Endodermal cell (in vitro differentiated cells): ENCODE data around the gene SRGAP3. TPM values are rescaled to one million over a fixed set of nuclear protein-coding genes. Genes with fewer than 3 reads are reported as not detected.

Experiments used
- DNase-seq: peaks from one replicate; pipeline ENCODE4 v3.0.0-alpha.2; 2017
- H3K27ac ChIP-seq: 2 replicates; pipeline ENCODE4 v1.5.1; 2013; ENCODE audit warnings: mild to moderate bottlenecking, low read depth, low read length, moderate library complexity
- H3K27me3 ChIP-seq: 2 replicates; pipeline ENCODE4 v1.6.1; 2013; ENCODE audit warnings: mild to moderate bottlenecking, low read length, moderate library complexity; ENCODE audit not compliant: insufficient read depth, control insufficient read depth, poor library complexity, severe bottlenecking
- H3K36me3 ChIP-seq: 2 replicates; pipeline ENCODE4 v1.7.0; 2013; ENCODE audit warnings: mild to moderate bottlenecking, low read length, moderate library complexity; ENCODE audit not compliant: control insufficient read depth, insufficient read depth
- H3K4me1 ChIP-seq: one replicate; pipeline ENCODE4 v1.7.0; 2013; ENCODE audit warnings: low read length; ENCODE audit not compliant: control insufficient read depth, insufficient read depth
- H3K4me3 ChIP-seq: 2 replicates; pipeline ENCODE4 v1.5.1; 2013; ENCODE audit warnings: mild to moderate bottlenecking, low read length, moderate library complexity
- H3K9ac ChIP-seq: 2 replicates; pipeline ENCODE4 v1.6.1; 2013; ENCODE audit warnings: mild to moderate bottlenecking, low read length, moderate library complexity; ENCODE audit not compliant: poor library complexity, severe bottlenecking; ENCODE audit errors: extremely low read depth
- H3K9me3 ChIP-seq: 2 replicates; pipeline ENCODE4 v1.6.1; 2013; ENCODE audit warnings: mild to moderate bottlenecking, low read length, moderate library complexity; ENCODE audit not compliant: control insufficient read depth
- H3K27ac Mint-ChIP-seq: 2 replicates; pipeline ENCODE4 v1.8.0; 2020; ENCODE audit warnings: mixed read lengths
- H3K27me3 Mint-ChIP-seq: 2 replicates; pipeline ENCODE4 v1.8.0; 2021; ENCODE audit warnings: mild to moderate bottlenecking, mixed read lengths; ENCODE audit not compliant: insufficient read depth
- H3K36me3 Mint-ChIP-seq: 2 replicates; pipeline ENCODE4 v1.8.0; 2020; ENCODE audit warnings: low read depth, mixed read lengths
- H3K4me1 Mint-ChIP-seq: 2 replicates; pipeline ENCODE4 v1.8.0; 2020; ENCODE audit warnings: mixed read lengths
- H3K4me3 Mint-ChIP-seq: 2 replicates; pipeline ENCODE4 v1.8.0; 2020; ENCODE audit warnings: mild to moderate bottlenecking, moderate library complexity, mixed read lengths
- H3K9me3 Mint-ChIP-seq: 2 replicates; pipeline ENCODE4 v1.8.0; 2020; ENCODE audit warnings: mild to moderate bottlenecking, mixed read lengths
- CTCF ChIP-seq: fragments of 200-600 bp; sonication (generic); conservative IDR thresholded peaks from 2 replicates; pipeline ENCODE4 v1.5.0; 2021; ENCODE audit warnings: antibody characterized with exemption, mild to moderate bottlenecking
- WGBS, 2 experiments: methylation state at CpG; one replicate each; pipeline versions ENCODE4 v1.1.5 to v1.1.7; 2013; ENCODE audit warnings: missing lambda C conversion rate in 2 of 2, mixed read lengths in 1 of 2; ENCODE audit not compliant: insufficient coverage in 1 of 2, insufficient read length in 1 of 2; 5-methylcytosine and 5-hydroxymethylcytosine counted together
- total RNA-seq, 2 donors: library from RNA; stranded (reverse); fragmentation: NEBNext Ultra II Directional in 1 of 2; extraction: Animal tissue kit (Norgen Biotek cat#: 25700) in 1 of 2; gene quantifications; 2 replicates in 1 of 2; 3 replicates in 1 of 2; pipeline ENCODE4 v1.2.1, GENCODE V29; 2021

Gene SRGAP3
- total RNA-seq, 2 donors from 2014 or later, result 5.0 to 8.1 TPM

- peaks cover 10% of the 10 kb centered on the region for H3K27me3 Mint-ChIP-seq
- H3K9me3 Mint-ChIP-seq, result no peaks in the 10 kb centered on the region
- Histone ChIP-seq H3K36me3 (no peaks in the 10 kb centered on the region), H3K9me3 (no peaks in the 10 kb centered on the region), H3K4me3 (no peak overlapping the region), H3K9ac (no peak overlapping the region), H3K27ac (no peak overlapping the region), H3K4me1 (peaks cover 22% of the 10 kb centered on the region), H3K27me3 (no peaks in the 10 kb centered on the region)
- TF ChIP-seq CTCF, result no peak
- 82% methylated on average over 1 of the region's 1 CpG; no CpG with 5 or more reads in 1 of the 2 experiments for WGBS, 2 experiments
- DNase-seq, result peak; percentile 59
- H3K27ac Mint-ChIP-seq, result no peak overlapping the region
- peaks cover 29% of the 10 kb centered on the region for H3K4me1 Mint-ChIP-seq
- H3K4me3 Mint-ChIP-seq, result no peak overlapping the region
- no peaks in the 10 kb centered on the region for H3K36me3 Mint-ChIP-seq
These were observed 24.2 kb downstream of the SRGAP3 start for GRCh38 chr3:9225268-9225667.

GRCh38 chr3:9224490-9224889 is 25.0 kb downstream of the SRGAP3 start:
- H3K9ac ChIP-seq, result no peak overlapping the region
- Mint-ChIP-seq H3K27ac (no peak overlapping the region), H3K4me1 (peaks cover 29% of the 10 kb centered on the region), H3K4me3 (no peak overlapping the region), H3K27me3 (peaks cover 18% of the 10 kb centered on the region), H3K9me3 (no peaks in the 10 kb centered on the region), H3K36me3 (no peaks in the 10 kb centered on the region)
- H3K36me3 ChIP-seq, result no peaks in the 10 kb centered on the region
- 90% methylated on average over 5 of the region's 5 CpGs; no CpG with 5 or more reads in 1 of the 2 experiments for WGBS, 2 experiments
- H3K27ac ChIP-seq, result no peak overlapping the region
- no peaks in the 10 kb centered on the region for H3K9me3 ChIP-seq
- peak; percentile 27 for TF ChIP-seq CTCF
- H3K4me1 ChIP-seq, result peaks cover 22% of the 10 kb centered on the region
- DNase-seq, result no peak
- no peaks in the 10 kb centered on the region for H3K27me3 ChIP-seq
- no peak overlapping the region for H3K4me3 ChIP-seq

- DNase-seq, result no peak
- H3K27me3 Mint-ChIP-seq, result peaks cover 22% of the 10 kb centered on the region
- H3K4me1 ChIP-seq, result peaks cover 22% of the 10 kb centered on the region
These were observed 25.8 kb downstream of the SRGAP3 start for GRCh38 chr3:9223672-9224071.

More at GRCh38 chr3:9223672-9224071, 25.8 kb downstream of the SRGAP3 start:
- Histone ChIP-seq H3K9me3 (no peaks in the 10 kb centered on the region), H3K9ac (no peak overlapping the region), H3K27me3 (no peaks in the 10 kb centered on the region), H3K36me3 (no peaks in the 10 kb centered on the region), H3K27ac (no peak overlapping the region), H3K4me3 (no peak overlapping the region)
- Mint-ChIP-seq H3K4me1 (peaks cover 29% of the 10 kb centered on the region), H3K4me3 (no peak overlapping the region), H3K9me3 (no peaks in the 10 kb centered on the region), H3K36me3 (no peaks in the 10 kb centered on the region), H3K27ac (no peak overlapping the region)
- 91 to 92% methylated on average over 6 of the region's 6 CpGs for WGBS, 2 experiments
- no peak for TF ChIP-seq CTCF
